GM21723 (cell line): ENCODE results near the gene NBL1.

ENCODE experiments used
- ATAC-seq: cut with Tn5 transposase; IDR thresholded peaks from one replicate; pipeline ENCODE4 v1.9.1; 2021; ENCODE audit warnings: mild to moderate bottlenecking, moderate library complexity; ENCODE audit not compliant: unreplicated experiment

Gene NBL1

DNA sequence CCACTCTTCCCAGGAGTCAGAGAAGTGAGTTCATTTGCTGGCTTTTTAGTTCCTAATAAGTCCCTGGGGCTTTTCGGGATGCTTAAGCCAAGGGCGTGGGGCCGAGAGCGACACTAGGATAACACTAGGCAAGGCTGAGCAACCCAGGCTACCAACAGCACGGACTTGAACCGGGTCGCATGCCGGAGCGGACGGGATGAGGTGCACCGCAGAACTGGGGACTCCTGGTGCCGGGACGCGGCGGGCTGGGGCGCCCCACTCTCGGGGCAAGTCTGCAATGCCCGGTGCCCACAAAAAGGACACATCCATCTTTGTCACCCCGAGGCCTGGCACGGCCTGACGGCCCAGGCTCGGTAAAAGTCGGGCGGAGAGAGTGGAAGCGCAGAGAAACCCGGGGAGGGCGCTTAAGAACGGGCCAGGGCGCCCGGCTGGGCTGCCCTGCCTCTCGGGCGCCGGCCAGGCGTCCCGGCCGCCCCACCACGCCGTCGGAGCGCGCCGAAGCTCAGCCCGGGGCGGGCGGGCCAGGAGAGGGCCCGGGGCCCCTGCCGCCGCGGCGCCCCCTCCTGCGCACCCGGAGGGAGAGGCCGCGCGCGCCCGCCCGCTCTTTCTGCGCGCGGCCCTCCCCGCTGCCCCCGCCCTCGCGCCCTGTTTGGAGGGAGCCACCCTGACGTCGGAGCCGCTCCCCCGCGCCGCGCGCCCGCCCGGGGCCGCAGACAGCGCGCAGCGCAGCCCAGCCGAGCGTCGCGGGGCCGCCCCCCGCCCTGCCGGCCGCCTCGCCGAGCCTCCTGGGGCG lies at the start of gene NBL1:
NBL1 (plus strand) TSS at position 710 of the 793 bp plus-strand sequence. CDS start 10,720 bp downstream, outside the sequence.
- ATAC-seq = peak; percentile 54

DNA sequence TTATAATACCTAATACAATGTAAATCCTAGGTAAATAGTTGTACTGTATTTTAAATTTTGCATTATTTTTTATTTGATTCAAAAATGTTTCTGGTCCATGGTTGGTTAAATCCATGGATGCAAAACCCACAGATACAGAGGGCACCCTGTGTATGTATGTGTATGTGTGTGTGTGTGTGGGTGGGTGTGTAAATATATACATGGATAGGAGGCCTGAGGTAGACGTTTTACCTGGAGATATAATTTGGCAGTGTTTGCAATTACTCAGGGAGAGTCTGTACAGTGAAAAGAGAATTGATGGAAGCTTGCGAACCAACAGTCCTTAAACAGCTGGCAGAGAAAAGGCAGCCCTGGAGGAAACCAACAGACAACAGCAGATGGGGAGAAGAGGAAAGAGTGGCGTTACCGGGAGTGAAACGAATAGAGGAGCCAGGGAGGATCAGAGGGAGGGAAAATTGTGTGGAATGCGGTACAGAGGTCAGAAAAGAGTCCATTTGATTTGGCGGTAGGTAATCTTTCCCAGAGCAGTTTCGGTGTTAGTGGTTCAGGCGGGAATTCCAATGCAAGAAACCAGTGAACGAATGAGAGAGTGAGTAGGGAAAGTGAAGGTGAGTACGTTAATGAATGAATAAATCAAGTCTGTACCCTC lies 47.9 kb upstream of the NBL1 start:
- no peak for ATAC-seq

DNA sequence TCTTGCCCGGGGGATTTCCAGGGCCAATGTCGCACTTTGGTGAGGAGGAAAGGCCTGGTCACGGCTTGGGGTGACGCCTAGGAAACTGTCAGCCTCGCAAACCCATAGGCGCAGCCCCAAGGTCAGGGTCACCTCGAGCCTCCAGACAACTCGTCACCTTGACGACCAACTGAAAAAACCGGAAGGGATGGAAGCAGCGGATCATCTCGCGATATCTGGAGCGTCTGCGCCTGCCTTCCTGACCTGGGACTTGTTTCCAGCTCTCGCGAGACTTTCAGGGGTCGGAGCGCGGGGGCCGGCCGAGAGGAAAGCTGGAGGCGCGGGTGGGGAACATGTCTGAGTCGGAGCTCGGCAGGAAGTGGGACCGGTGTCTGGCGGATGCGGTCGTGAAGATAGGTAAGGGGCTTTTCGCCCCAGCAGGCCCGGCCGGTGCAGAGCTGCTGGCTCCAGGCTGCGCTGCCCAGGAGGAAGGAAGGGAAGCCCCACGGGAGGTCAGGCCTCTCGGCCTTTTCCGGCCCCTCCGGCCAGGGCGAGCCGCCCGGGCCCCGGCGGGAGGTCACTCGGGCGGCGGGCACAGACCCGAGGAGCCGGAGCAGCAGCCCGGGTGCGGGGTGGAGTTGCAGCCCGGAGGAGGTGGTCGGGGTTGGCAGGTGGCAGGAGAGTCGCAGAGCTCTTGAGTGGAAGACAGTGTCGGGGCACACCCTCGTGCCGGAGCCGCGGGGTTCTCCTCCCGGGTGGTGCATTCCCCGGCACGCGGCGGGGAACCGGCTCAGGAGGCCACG lies 47.2 kb upstream of the NBL1 start:
- ATAC-seq = peak; percentile 89

- no peak for ATAC-seq
These were observed 46.4 kb upstream of the NBL1 start for GRCh38 chr1:19597496-19598309.

DNA sequence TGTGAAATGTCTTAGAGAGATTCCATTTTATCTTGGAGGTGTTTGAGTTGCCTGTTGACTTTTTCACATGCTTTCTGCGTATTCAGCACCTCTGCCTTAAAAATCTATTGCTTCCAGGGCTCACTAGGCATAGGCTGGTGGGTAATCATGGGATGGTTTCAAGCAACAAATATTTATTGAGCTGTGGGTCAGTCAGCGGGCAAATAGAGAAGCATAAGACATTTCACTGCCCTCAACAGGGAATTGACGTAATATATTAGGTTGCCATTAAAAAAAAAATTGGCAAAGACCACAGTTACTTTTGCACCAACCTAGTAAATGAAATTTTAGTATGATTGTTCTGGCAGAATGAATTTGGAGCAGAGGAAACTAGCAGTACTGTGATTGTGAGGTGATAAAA lies 44.3 kb upstream of the NBL1 start:
- ATAC-seq = no peak

GRCh38 chr1:19602486-19602885 lies 41.6 kb upstream of the NBL1 start:
- ATAC-seq = no peak

- no peak for ATAC-seq
These were observed 38.1 kb upstream of the NBL1 start for GRCh38 chr1:19605967-19606366.

- no peak for ATAC-seq
These were observed 37.1 kb upstream of the NBL1 start for GRCh38 chr1:19606817-19607642.

DNA sequence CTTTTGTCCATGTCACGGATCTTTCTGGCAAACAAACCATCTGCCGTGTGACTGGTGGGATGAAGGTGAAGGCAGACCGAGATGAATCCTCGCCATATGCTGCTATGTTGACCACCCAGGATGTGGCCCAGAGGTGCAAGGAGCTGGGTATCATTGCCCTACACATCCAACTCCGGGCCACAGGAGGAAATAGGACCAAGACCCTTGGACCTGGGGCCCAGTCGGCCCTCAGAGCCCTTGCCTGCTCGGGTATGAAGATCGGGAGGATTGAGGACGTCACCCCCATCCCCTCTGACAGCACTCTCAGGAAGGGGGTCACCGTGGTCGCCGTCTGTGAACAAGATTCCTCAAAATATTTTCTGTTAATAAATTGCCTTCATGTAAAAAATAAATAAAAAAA lies 35.9 kb upstream of the NBL1 start:
- ATAC-seq = no peak

DNA sequence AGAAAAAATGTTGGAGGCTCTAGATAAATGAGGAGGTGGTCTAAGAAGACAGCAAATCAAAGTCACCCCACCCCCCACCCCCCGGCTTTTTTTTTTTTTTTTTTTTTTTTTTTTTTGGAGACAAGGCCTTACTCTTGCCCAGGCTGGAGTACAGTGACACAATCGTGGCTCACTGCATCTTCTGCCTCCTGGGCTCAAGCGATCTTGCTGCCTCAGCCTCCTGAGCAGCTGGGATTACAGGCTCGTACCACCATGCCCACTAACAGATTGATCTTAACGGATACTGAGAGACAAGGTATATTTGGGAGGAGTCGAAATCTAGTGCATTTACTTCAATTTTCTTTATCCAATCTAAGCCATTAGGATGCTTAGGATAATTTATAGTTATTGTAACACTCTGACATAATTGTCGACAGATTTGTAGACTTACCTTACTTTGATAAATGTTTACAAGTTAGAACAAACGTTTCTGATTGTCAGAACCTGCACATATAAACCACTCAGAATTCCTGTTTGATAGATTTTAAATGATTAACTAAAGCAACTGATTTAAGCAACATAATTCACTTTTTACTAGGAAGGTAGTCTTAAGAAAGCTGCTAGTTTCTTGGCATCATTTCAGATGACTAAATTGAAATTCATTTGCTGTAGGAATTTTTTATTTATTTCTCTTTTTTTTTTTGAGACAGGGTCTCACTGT lies 33.7 kb upstream of the NBL1 start:
- ATAC-seq = no peak

DNA sequence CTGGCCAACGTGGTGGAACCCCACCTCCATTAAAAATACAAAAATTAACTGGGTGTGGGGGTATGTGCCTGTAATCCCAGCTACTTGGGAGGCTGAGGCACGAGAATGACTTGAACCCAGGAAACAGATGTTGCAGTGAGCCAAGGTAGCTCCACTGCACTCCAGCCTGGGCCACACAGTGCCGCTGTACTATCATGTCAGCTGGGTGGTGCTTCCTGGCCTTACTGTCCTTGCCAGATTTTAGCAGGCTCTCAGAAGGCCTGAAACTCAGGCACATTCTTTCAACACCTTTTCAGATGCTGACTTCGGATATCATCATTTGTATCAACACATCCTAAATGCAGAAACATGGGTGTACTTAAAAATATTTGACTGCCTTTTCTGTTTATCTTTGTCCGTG lies 31.6 kb upstream of the NBL1 start:
- ATAC-seq = no peak

- no peak for ATAC-seq
These were observed 30.9 kb upstream of the NBL1 start for GRCh38 chr1:19613171-19613703.

DNA sequence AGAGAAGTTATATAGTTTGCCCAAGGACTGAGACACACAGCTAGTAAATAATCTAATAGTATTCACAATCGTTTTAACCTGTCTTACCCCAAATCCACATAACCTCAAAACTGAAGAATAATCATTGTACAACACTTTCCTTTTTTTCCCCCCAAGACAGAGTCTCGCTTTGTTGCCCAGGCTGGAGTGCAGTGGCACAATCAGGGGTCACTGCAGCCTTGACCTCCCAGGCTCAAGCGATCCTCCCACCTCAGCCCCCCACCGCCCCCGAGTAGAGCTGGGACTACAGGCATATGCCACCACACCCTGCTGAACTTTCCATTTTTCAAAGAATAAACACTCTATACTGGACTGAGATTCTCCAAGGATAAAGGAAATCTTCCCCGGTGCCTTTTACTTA lies 28.7 kb upstream of the NBL1 start:
- ATAC-seq = no peak

DNA sequence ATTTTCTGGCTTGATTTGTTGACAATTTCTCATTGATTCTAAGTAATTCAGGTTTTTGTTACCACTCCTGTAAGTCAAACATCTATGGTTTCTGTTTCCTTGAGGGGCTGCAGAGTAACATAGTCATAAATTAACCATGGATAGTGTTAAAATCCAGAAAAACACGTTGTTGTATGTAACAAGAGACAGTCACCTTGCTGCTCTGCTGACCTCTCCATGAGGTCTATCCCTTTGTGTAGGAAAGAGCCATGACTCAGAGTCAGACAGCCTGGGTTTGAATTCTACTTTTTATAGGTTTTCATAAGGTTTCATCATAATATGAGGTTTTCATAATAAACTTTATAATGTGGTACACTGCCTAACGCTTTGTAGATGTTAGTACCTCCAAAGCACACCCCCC lies 27.6 kb upstream of the NBL1 start:
- no peak for ATAC-seq

- no peak for ATAC-seq
These were observed 26.7 kb upstream of the NBL1 start for GRCh38 chr1:19617376-19617775.

DNA sequence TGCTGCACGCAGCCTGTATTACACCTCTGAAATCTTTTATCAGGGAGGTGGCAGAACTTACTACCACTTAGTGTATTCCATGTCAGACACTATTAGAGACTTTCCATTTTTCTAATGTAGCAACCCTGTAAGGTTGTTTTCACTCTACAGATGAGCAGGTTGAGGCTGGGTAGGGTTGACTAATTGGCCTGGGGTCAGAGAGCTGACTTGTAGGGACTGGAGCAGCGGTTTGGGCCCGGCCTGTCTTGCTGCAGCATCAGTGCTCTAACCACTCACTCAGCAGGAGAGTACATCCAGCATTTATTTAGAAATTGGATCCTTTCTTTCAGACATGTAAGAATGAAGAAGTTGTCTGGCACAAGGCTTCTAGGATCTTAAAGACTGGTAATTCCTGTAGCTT lies 25.7 kb upstream of the NBL1 start:
- no peak for ATAC-seq

GRCh38 chr1:19619697-19620384 lies 24.3 kb upstream of the NBL1 start:
- no peak for ATAC-seq

DNA sequence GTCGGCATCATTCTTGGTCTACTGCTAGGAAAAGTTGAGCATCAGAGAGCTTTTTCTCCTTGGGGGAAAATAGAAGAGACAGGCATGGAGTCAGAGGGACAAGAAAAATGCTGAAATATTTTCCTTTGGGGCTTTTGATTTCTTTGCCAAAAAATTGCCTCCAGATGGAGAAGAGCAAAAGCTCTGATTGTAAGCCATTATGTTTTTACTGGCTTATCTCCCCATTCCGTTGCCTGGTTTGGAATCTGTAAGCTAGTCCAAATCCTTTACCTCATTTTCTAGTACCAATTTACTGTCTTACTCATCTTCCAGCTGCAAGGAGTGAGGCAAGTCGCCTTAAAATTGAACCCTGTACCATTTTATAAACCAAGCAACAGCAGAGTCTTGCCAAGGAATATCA lies 23.3 kb upstream of the NBL1 start:
- ATAC-seq = no peak
